NCI-H1092 (cell line): ENCODE data around the gene VSIG2.

Experiments used
- DNase-seq: peaks from one replicate; lab custom pipeline; 2025; lab: John Stamatoyannopoulos, UW

The VSIG2 gene

GRCh38 chr11:124763156-124763947 is 11.3 kb upstream of the VSIG2 start:
- peak; percentile 55 for DNase-seq

GRCh38 chr11:124762624-124763155 is 10.6 kb upstream of the VSIG2 start:
- DNase-seq, result no peak

- DNase-seq, result no peak
Measured at GRCh38 chr11:124762105-124762623, 10.1 kb upstream of the VSIG2 start, which contains the start of gene ESAM. Gene ESAM (minus strand): TSS chr11:124762290. CDS start chr11:124762154, 136 bp downstream.

GRCh38 chr11:124761301-124762104 is 9.4 kb upstream of the VSIG2 start:
- no peak for DNase-seq

GRCh38 chr11:124760806-124761205 is 8.8 kb upstream of the VSIG2 start:
- no peak for DNase-seq

GRCh38 chr11:124760205-124760652 is 8.2 kb upstream of the VSIG2 start:
- DNase-seq, result no peak

GRCh38 chr11:124759266-124760204 is 7.5 kb upstream of the VSIG2 start:
- no peak for DNase-seq

- DNase-seq, result peak; percentile 74
Measured at GRCh38 chr11:124758355-124759265, 6.6 kb upstream of the VSIG2 start.

GRCh38 chr11:124757320-124757719 is 5.3 kb upstream of the VSIG2 start:
- no peak for DNase-seq

- DNase-seq, result no peak
Measured at GRCh38 chr11:124756753-124757227, 4.7 kb upstream of the VSIG2 start.

GRCh38 chr11:124756033-124756752 is 4.1 kb upstream of the VSIG2 start:
- no peak for DNase-seq

- DNase-seq, result no peak
Measured at GRCh38 chr11:124754710-124755109, 2.7 kb upstream of the VSIG2 start.

GRCh38 chr11:124754309-124754708 is 2.3 kb upstream of the VSIG2 start:
- DNase-seq, result no peak

GRCh38 chr11:124753624-124754023 is 1.6 kb upstream of the VSIG2 start:
- DNase-seq, result no peak

- no peak for DNase-seq
Measured at GRCh38 chr11:124753205-124753604, 1.1 kb upstream of the VSIG2 start.

- no peak for DNase-seq
Measured at GRCh38 chr11:124752471-124753102, 532 bp upstream of the VSIG2 start.

GRCh38 chr11:124751391-124751740 is 689 bp downstream of the VSIG2 start:
- DNase-seq, result no peak

- no peak for DNase-seq
Measured at GRCh38 chr11:124749912-124750311, 2.1 kb downstream of the VSIG2 start.
